ENCODE data around the gene CHTOP.
A peak's percentile ranks its signal among the peaks of the same experiment; 100 is the strongest.
"Not testable (repeated sequence)": the region's sequence is repeated elsewhere in the genome, so short reads cannot be mapped to it uniquely, and the experiment has no call there.

Gene CHTOP

GRCh38 chr1:153633754-153634665 is at the start of gene CHTOP:
TSS of gene CHTOP (plus strand) at chr1:153634066. CDS start at chr1:153636589, 2,523 bp downstream.
- peak; percentile 95 for DNase-seq

- no peak for DNase-seq
These were observed 48.9 kb upstream of the CHTOP start for GRCh38 chr1:153585006-153585405.

GRCh38 chr1:153586347-153586746 is 47.5 kb upstream of the CHTOP start:
- no peak for DNase-seq

GRCh38 chr1:153587314-153587713 is 46.6 kb upstream of the CHTOP start:
- DNase-seq, result no peak

- not testable (repeated sequence) for DNase-seq
These were observed 45.8 kb upstream of the CHTOP start for GRCh38 chr1:153588033-153588432.

GRCh38 chr1:153588482-153588881 is 45.4 kb upstream of the CHTOP start:
- DNase-seq, result no peak

GRCh38 chr1:153592748-153593147 is 41.1 kb upstream of the CHTOP start:
- no peak for DNase-seq

- DNase-seq, result peak; percentile 21
These were observed 36.7 kb upstream of the CHTOP start for GRCh38 chr1:153597206-153597605.

GRCh38 chr1:153598309-153599172 is 35.3 kb upstream of the CHTOP start:
- peak; percentile 16 for DNase-seq

- DNase-seq, result no peak
These were observed 34.0 kb upstream of the CHTOP start for GRCh38 chr1:153599847-153600246.

GRCh38 chr1:153602749-153603148 is 31.1 kb upstream of the CHTOP start:
- no peak for DNase-seq

- no peak for DNase-seq
These were observed 27.7 kb upstream of the CHTOP start for GRCh38 chr1:153606194-153606593.

GRCh38 chr1:153607381-153607780 is 26.5 kb upstream of the CHTOP start:
- DNase-seq, result no peak

GRCh38 chr1:153608089-153608682 is 25.7 kb upstream of the CHTOP start:
- DNase-seq, result no peak

GRCh38 chr1:153608742-153609584 is 24.9 kb upstream of the CHTOP start:
- no peak for DNase-seq

GRCh38 chr1:153609585-153609907 is 24.3 kb upstream of the CHTOP start:
- DNase-seq, result no peak

- no peak for DNase-seq
These were observed 23.5 kb upstream of the CHTOP start for GRCh38 chr1:153610334-153610733.

- DNase-seq, result no peak
These were observed 23.0 kb upstream of the CHTOP start for GRCh38 chr1:153610811-153611301.

GRCh38 chr1:153611356-153611755 is 22.5 kb upstream of the CHTOP start:
- DNase-seq, result no peak

- DNase-seq, result no peak
These were observed 21.6 kb upstream of the CHTOP start for GRCh38 chr1:153612111-153612754.

- DNase-seq, result no peak
These were observed 21.0 kb upstream of the CHTOP start, which contains the start of gene S100A16 for GRCh38 chr1:153612755-153613331. TSS of gene S100A16 (minus strand) at chr1:153613137. CDS start at chr1:153608151, 4,986 bp downstream.

All from CD4-positive, alpha-beta T cell treated with Interleukin-4 for 4 hours (primary cell).